GM21717 (cell line): ENCODE results near the gene NFATC1.

Experiments used
- ATAC-seq: cut with Tn5 transposase; IDR thresholded peaks from one replicate; pipeline ENCODE4 v1.9.1; 2021; ENCODE audit warnings: mild to moderate bottlenecking, moderate library complexity; ENCODE audit not compliant: unreplicated experiment

The NFATC1 gene

GRCh38 chr18:79560042-79560860 lies 164.5 kb downstream of the NFATC1 start:
- ATAC-seq = no peak

DNA sequence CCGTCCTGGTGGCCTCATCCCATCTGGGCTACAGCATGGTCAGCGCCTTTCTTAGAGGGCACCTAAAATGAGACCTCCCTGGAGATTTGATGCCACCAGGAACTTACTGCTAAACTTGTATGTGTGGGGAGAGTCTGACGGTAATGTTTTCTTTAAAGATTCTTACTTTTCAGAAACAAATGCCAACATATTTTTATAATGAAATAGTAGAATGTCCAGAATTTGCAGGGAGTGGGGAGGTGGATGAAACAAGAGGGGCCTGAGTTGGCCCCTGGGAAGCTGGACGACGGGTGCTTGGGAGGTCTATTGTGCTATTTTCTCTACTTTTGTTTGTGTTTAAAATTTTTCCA lies 165.1 kb downstream of the NFATC1 start:
- ATAC-seq = no peak

DNA sequence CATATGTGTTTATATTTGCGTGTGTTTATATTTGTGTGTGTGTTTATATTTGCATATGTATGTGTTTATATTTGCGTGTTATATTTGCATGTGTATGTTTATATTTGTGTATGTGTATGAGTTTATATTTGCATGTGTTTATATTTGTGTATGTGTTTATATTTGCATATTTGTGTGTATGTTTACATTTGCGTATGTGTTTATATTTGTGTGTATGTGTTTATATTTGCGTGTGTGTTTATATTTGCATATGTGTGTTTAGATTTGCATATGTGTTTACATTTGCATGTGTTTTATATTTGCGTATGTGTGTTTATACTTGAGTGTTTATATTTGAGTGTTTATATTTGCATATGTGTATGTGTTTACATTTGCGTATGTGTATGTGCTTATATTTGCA lies 168.2 kb downstream of the NFATC1 start:
- no peak for ATAC-seq

GRCh38 chr18:79564441-79564840 lies 168.7 kb downstream of the NFATC1 start:
- no peak for ATAC-seq

- ATAC-seq = no peak
These were observed 171.2 kb downstream of the NFATC1 start for GRCh38 chr18:79566771-79567431.

- ATAC-seq = no peak
These were observed 171.9 kb downstream of the NFATC1 start for GRCh38 chr18:79567481-79568147.

GRCh38 chr18:79568543-79569205 lies 172.9 kb downstream of the NFATC1 start:
- ATAC-seq = no peak

DNA sequence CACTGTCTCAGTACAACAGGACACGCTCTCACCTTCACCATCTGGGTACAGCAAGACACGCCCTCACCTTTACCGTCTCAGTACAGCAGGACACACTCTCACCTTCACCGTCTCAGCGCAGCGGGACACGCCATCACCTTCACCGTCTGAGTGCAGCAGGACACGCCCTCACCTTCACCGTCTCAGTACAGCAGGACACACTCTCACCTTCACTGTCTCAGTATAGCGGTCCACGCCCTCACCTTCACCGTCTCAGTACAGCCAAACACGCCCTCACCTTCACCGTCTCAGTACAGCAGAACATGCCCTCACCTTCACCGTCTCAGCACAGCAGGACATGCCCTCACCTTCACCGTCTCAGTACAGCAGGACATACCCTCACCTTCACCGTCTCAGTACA lies 174.0 kb downstream of the NFATC1 start:
- no peak for ATAC-seq

GRCh38 chr18:79570266-79571201 lies 174.8 kb downstream of the NFATC1 start:
- ATAC-seq = no peak

- no peak for ATAC-seq
These were observed 175.7 kb downstream of the NFATC1 start for GRCh38 chr18:79571211-79572092.

DNA sequence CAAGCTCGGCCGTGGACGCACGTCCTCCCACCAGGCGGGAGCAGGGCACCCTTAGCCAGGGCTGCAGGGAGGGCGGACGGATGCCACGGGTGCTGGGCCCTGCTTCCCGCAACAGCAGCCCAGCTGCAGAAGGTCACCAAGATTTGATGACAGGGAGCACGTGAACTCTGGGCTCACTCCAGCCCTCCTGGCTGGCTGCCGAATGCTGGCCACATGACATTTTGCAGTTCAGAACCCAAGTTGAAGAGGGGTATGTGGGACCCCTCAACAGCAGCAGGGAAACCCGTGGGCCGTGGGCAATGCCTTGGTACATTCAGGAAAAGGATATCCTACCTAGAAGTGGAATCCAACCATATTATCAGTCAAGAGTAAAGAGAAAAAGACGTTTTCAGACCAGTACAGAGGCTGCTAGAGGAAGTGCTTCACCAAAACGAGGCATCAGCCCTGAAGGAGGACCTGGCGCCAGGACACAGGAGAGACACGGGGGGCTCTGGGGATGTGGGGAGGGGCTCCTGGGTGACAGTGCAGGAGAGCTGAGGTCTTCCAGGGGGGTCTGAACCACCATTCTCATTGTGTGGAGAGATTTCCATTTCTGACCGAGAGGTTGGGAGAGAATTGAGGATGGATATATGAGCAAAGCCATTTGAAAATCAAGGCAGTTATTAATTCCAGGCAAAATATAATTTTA lies 176.5 kb downstream of the NFATC1 start:
- no peak for ATAC-seq

DNA sequence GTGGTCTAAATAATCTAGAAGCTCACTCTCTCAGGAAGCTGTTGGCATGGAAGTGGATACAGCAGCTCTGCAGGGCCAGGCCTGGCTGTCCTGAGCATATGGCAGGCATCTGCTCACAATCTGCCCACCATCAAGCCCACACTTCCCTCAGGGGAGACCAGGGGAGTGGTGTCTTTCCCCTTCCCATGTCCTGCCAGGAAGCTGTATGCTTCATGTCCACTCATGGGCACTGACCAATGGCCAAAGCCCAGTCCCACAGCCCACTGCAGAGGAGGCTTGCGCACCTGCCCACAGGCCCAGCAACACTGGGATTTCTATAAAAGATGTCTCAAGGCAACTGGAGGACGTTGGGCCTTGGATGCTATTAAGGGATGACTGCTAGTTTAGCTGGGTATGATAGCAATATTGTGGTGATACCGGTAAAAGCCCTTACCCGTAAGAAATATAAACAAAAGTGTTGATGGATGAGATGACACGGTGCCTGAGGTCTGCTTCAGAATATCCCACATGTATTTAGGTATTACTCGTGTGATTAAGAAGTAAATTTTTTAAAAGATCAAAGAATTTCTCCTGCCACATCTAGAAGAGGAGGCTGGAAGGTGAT lies 177.2 kb downstream of the NFATC1 start:
- ATAC-seq = no peak

GRCh38 chr18:79573921-79574491 lies 178.3 kb downstream of the NFATC1 start:
- no peak for ATAC-seq

DNA sequence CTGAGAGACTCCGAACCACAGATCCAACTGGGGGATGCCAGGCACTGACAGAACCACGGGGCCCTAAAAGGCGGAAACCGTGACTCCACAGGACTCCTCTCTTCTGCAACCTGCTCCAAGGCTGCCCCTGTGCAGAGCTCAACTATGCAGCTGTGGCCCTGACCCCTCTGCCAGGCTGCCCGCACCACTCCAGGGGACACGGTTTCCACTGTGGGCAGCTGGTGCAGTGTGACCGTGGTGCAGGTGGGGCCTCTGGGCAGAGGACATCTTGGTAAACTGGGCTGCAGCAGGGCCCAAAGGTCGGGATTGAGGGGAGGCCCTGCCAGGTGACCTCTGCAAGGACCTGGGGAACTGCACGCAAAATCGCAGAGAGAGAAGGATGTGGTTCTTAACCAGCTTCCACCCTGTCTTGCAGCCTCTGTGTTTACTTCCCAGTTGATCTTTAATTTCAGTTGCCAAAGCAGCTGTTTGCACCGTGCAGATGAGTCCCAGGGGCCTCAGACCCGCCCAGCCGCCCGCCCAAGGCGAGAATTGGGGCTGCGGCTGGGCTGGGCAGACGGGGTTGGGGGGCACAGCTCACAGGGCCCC lies 179.3 kb downstream of the NFATC1 start:
- no peak for ATAC-seq

DNA sequence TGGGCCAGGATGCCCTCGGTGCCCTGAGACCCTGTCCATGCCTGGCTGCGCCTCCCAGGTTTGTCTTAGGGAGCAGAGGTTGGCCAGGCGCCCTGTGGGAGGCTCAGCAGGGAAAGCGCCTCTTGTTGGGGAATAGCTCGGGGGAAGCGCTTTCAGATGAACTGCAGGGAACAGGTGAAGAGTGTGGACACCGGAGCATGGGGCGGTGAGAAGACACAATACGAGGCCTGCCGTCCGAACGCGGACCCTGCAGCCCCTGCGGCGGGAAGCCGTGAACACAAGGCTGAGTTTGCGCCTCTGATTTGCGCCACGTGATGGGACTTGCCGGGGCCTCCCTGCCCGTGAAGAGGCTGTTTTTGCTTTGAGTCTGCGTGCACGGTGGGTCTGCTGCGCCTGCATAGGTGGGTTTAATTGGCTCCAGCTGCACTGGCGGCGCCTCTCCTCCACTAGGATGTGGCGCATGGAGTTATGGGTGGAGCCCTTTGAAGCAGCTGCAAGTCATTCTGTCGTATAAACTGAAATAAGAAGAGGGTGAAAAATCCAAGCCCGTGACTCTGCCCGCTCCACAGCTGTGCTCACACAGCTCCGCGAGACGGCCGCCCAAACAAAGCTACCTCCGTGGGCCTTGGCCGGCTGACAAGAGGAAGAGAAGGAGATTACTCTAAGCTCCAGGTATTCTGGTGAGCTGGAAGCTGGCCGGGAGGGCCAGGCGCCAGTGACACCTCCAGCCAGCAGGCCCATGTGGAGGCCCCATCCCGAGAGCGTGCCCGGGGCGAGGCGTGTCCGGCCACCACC lies 180.4 kb downstream of the NFATC1 start:
- no peak for ATAC-seq

DNA sequence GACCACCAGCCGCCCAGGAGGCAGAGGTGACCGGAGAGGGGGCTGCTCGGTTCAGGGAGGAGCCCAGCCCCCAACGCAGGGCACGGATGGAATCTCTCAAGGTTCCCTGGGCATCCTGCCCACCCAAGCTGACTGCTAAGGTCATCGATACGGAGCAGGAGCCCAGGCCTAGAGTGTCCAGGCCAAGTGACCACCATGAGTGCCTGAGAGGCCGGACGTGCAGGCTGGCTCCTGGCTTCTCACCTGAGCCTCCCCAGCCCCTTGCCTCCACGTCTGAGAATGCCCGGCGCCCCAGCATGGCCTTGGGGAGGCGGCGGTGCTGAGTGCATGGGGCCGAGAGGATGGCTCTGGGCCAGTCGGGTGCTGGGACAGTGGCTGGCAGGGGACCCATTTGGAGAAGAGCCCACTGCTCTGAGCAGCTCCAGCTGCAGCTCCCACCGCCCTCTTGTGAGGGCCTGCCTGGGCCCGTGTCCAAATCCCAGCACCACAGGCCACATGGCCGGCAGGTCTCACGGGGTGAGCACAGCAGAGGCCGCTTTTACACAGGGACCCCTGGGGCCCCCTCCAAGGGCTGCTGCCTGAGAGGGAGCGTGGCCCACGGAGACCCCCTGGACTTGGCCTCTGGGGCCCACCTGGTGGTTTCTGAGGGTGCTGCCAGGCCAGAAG lies 181.1 kb downstream of the NFATC1 start:
- no peak for ATAC-seq
